HEK293 (cell line): Measurements from ENCODE around the gene SREBF1.

Source experiments
- CTCF ChIP-seq: fragments of 450-650 bp; formaldehyde crosslinking; IDR thresholded peaks from 2 replicates; pipeline ENCODE4 v1.5.1; 2016; ENCODE audit warnings: missing biosample characterization, missing genetic modification characterization
- HOXA7 ChIP-seq: sonication (generic); formaldehyde crosslinking; IDR thresholded peaks from 2 replicates; pipeline ENCODE4 v1.8.1; 2022; ENCODE audit warnings: missing genetic modification reagents, borderline replicate concordance
- KLF16 ChIP-seq: fragments of 450-650 bp; formaldehyde crosslinking; IDR thresholded peaks from 2 replicates; pipeline ENCODE4 v1.5.1; 2017; ENCODE audit warnings: missing biosample characterization, missing genetic modification characterization
- PRDM4 ChIP-seq: fragments of 450-650 bp; formaldehyde crosslinking; IDR thresholded peaks from 2 replicates; pipeline ENCODE4 v1.5.1; 2017; ENCODE audit warnings: missing biosample characterization, missing genetic modification characterization
- ZNF394 ChIP-seq: fragments of 450-650 bp; formaldehyde crosslinking; IDR thresholded peaks from 2 replicates; pipeline ENCODE4 v1.5.1; 2016; ENCODE audit warnings: missing biosample characterization, missing genetic modification characterization, mild to moderate bottlenecking, moderate library complexity, borderline replicate concordance
- ZNF426 ChIP-seq: fragments of 450-650 bp; formaldehyde crosslinking; IDR thresholded peaks from 2 replicates; pipeline ENCODE4 v1.5.1; 2017; ENCODE audit warnings: missing biosample characterization, missing genetic modification characterization, mild to moderate bottlenecking, inconsistent platforms, moderate library complexity
- ZNF433 ChIP-seq: fragments of 450-650 bp; formaldehyde crosslinking; IDR thresholded peaks from 2 replicates; pipeline ENCODE4 v1.5.1; 2016; ENCODE audit warnings: missing biosample characterization, missing genetic modification characterization, low read depth
- ZNF529 ChIP-seq: fragments of 450-650 bp; formaldehyde crosslinking; IDR thresholded peaks from 2 replicates; pipeline ENCODE4 v1.5.1; 2017; ENCODE audit warnings: missing genetic modification characterization, missing biosample characterization; ENCODE audit not compliant: insufficient replicate concordance
- ZNF658 ChIP-seq: fragments of 450-650 bp; formaldehyde crosslinking; IDR thresholded peaks from 2 replicates; pipeline ENCODE4; 2016; ENCODE audit warnings: missing biosample characterization, missing genetic modification characterization
- ZSCAN30 ChIP-seq: fragments of 450-650 bp; IDR thresholded peaks from 2 replicates; pipeline ENCODE4 v1.5.1; 2018; ENCODE audit warnings: missing biosample characterization, mild to moderate bottlenecking, missing genetic modification characterization, moderate library complexity

- no peak for TF ChIP-seq ZNF426
- no peak for TF ChIP-seq ZSCAN30 (tag by site-specific recombination)
- no peak for TF ChIP-seq CTCF
- no peak for TF ChIP-seq HOXA7
- TF ChIP-seq PRDM4, result no peak
- TF ChIP-seq ZNF433, result no peak
- TF ChIP-seq ZNF529 (tag by site-specific recombination), result no peak
- no peak for TF ChIP-seq ZNF394
- no peak for TF ChIP-seq KLF16 (tag by site-specific recombination)
- TF ChIP-seq ZNF658 (tag by site-specific recombination), result no peak
Measured at GRCh38 chr17:17886226-17886625, 49.4 kb upstream of the SREBF1 start.
